SK-N-SH (cell line): ENCODE data around the gene RELCH. TPM values are rescaled to one million over a fixed set of nuclear protein-coding genes. Genes with fewer than 3 reads are reported as not detected.
A peak's percentile ranks its signal among the peaks of the same experiment; 100 is the strongest.

Source experiments
- CTCF ChIA-PET: fragments of 300-600, 350-600 bp; formaldehyde crosslinking; extraction: SDS; loops from one replicate; lab custom pipeline; 2021; lab: Yijun Ruan, JAX
- POLR2A ChIA-PET: fragments of 350-600 bp; sonication (Branson Sonifier 250); formaldehyde crosslinking; extraction: SDS; loops from one replicate; lab custom pipeline; 2020; ENCODE audit warnings: antibody characterized with exemption, inconsistent platforms; lab: Yijun Ruan, JAX
- DNase-seq: peaks from one replicate; pipeline ENCODE4 v3.0.0; 2012
- H2AFZ ChIP-seq: fragments of 200-600 bp; sonication (generic); 2 replicates; pipeline ENCODE4 v1.8.1; 2016; ENCODE audit warnings: antibody characterized with exemption, mild to moderate bottlenecking, low read depth
- H3F3A ChIP-seq: fragments of 200-600 bp; sonication (generic); replicated peaks from 2 replicates; pipeline ENCODE3; 2016; ENCODE audit warnings: antibody characterized with exemption, mild to moderate bottlenecking; ENCODE audit not compliant: insufficient read depth
- H3K27ac ChIP-seq, 2 experiments: fragments of 200-500 bp in 1 of 2; fragments of 200-600 bp in 1 of 2; sonication (Bioruptor generic) in 1 of 2; sonication (generic), shearing (Covaris generic) in 1 of 2; 2 replicates each; pipeline versions ENCODE4 v1.5.1 to v1.6.1; 2014 to 2016; ENCODE audit warnings: low read depth in 2 of 2, inconsistent platforms in 1 of 2, low read length in 1 of 2, mild to moderate bottlenecking in 1 of 2, mixed read lengths in 1 of 2
- H3K27me3 ChIP-seq: fragments of 200-600 bp; sonication (generic), shearing (Covaris generic); 2 replicates; pipeline ENCODE4 v1.6.1; 2016; ENCODE audit warnings: mixed run types; ENCODE audit not compliant: insufficient read depth
- H3K36me3 ChIP-seq, 2 experiments: fragments of 200-500 bp in 1 of 2; fragments of 200-600 bp in 1 of 2; sonication (Bioruptor generic) in 1 of 2; sonication (generic) in 1 of 2; replicated peaks in 1 of 2; 2 replicates each; pipeline versions ENCODE3 to v1.5.1; 2014 to 2016; ENCODE audit warnings: low read length in 1 of 2, mild to moderate bottlenecking in 1 of 2; ENCODE audit not compliant: insufficient read depth in 2 of 2, control insufficient read depth in 1 of 2
- H3K4me1 ChIP-seq, 2 experiments: fragments of 200-500 bp in 1 of 2; fragments of 200-600 bp in 1 of 2; sonication (Bioruptor generic) in 1 of 2; sonication (generic), shearing (Covaris generic) in 1 of 2; 2 replicates each; pipeline versions ENCODE4 v1.5.1 to v1.6.1; 2014 to 2016; ENCODE audit warnings: low read depth in 1 of 2, low read length in 1 of 2, mixed run types in 1 of 2; ENCODE audit not compliant: insufficient read depth in 2 of 2, control insufficient read depth in 1 of 2
- H3K4me2 ChIP-seq: fragments of 200-600 bp; sonication (generic), shearing (Covaris generic); 2 replicates; pipeline ENCODE4 v1.6.1; 2017; ENCODE audit warnings: mixed run types
- H3K4me3 ChIP-seq, 2 experiments: fragments of 200-500 bp in 1 of 2; fragments of 200-600 bp in 1 of 2; sonication (Bioruptor generic) in 1 of 2; sonication (generic), shearing (Covaris generic) in 1 of 2; 2 replicates each; pipeline versions ENCODE4 v1.5.1 to v1.8.1; 2014 to 2016; ENCODE audit warnings: low read depth in 2 of 2, inconsistent platforms in 1 of 2, low read length in 1 of 2, mild to moderate bottlenecking in 1 of 2, mixed read lengths in 1 of 2, moderate library complexity in 1 of 2
- H3K79me2 ChIP-seq: fragments of 200-600 bp; sonication (generic); 2 replicates; pipeline ENCODE4 v1.8.1; 2017; ENCODE audit warnings: mild to moderate bottlenecking; ENCODE audit not compliant: insufficient read depth
- H3K9ac ChIP-seq: fragments of 200-600 bp; sonication (generic); 2 replicates; pipeline ENCODE4 v1.6.1; 2017; ENCODE audit warnings: mixed run types
- H3K9me2 ChIP-seq: fragments of 200-600 bp; sonication (generic); 2 replicates; pipeline ENCODE4 v1.6.1; 2017; ENCODE audit warnings: mixed run types
- H3K9me3 ChIP-seq: fragments of 200-600 bp; sonication (generic); 2 replicates; pipeline ENCODE4 v1.6.1; 2017; ENCODE audit warnings: mixed run types, mild to moderate bottlenecking, moderate library complexity
- H4K20me1 ChIP-seq: fragments of 200-600 bp; sonication (generic); 2 replicates; pipeline ENCODE4 v1.6.1; 2017; ENCODE audit warnings: mild to moderate bottlenecking, mixed run types; ENCODE audit not compliant: insufficient read depth
- EZH2phosphoT487 ChIP-seq: fragments of 200-600 bp; sonication (generic); IDR thresholded peaks from 2 replicates; pipeline ENCODE4 v1.6.1; 2017; ENCODE audit warnings: low read depth, mixed run types, mild to moderate bottlenecking, antibody characterized with exemption, moderate library complexity, borderline replicate concordance
- FOXM1 ChIP-seq: IDR thresholded peaks from 2 replicates; pipeline ENCODE4 v1.4.0; 2012; ENCODE audit warnings: low read depth, mild to moderate bottlenecking
- MXI1 ChIP-seq: IDR thresholded peaks from 2 replicates; pipeline ENCODE4 v1.6.1; 2012; ENCODE audit warnings: mild to moderate bottlenecking, low read depth, low read length, improper control_type of control experiment
- RAD21 ChIP-seq: IDR thresholded peaks from 2 replicates; pipeline ENCODE4 v1.6.1; 2012; ENCODE audit warnings: mild to moderate bottlenecking, low read length
- RFX5 ChIP-seq: IDR thresholded peaks from 2 replicates; pipeline ENCODE4 v1.6.1; 2012; ENCODE audit warnings: mild to moderate bottlenecking, improper control_type of control experiment, low read length
- RXRA ChIP-seq: IDR thresholded peaks from 2 replicates; pipeline ENCODE4 v1.4.0; 2012; ENCODE audit warnings: low read depth, mild to moderate bottlenecking, borderline replicate concordance
- YY1 ChIP-seq: IDR thresholded peaks from 2 replicates; pipeline ENCODE4 v1.4.0; 2012; ENCODE audit warnings: low read depth, mild to moderate bottlenecking
- WGBS: methylation state at CpG from one replicate; pipeline ENCODE4 v1.1.6; 2017; ENCODE audit warnings: low lambda C conversion rate; 5-methylcytosine and 5-hydroxymethylcytosine counted together
- polyA plus RNA-seq, 3 experiments: library from polyadenylated mRNA; depleted of rRNA; stranded (reverse); fragments of >200 nt; gene quantifications; 2 replicates each; pipeline ENCODE4 v1.2.3, GENCODE V29; 2012
- TF ChIP-seq, protein P1 (sequence below): IDR thresholded peaks from 2 replicates; pipeline ENCODE4 v1.4.0; 2012; ENCODE audit warnings: low read depth
- TF ChIP-seq, protein P2 (sequence below): fragments of 150-350 bp; IDR thresholded peaks from 2 replicates; pipeline ENCODE4 v1.6.1; 2016; ENCODE audit warnings: mild to moderate bottlenecking, low read depth, low read length
- TF ChIP-seq, protein P3 (sequence below): IDR thresholded peaks from 2 replicates; pipeline ENCODE4 v1.4.0; 2012; ENCODE audit warnings: low read depth, borderline replicate concordance
- TF ChIP-seq, protein P4 (sequence below): fragments of 150-350 bp; IDR thresholded peaks from 2 replicates; pipeline ENCODE4 v1.6.1; 2017; ENCODE audit warnings: antibody characterized with exemption, low read length, low read depth, borderline replicate concordance
- TF ChIP-seq, protein P5 (sequence below): IDR thresholded peaks from 2 replicates; pipeline ENCODE4 v1.4.0; 2012; ENCODE audit warnings: low read depth, borderline replicate concordance

RELCH gene
- polyA plus RNA-seq, 1 of the 3 experiments (the other 2 are of a cell fraction) = 7.4 TPM

DNA sequence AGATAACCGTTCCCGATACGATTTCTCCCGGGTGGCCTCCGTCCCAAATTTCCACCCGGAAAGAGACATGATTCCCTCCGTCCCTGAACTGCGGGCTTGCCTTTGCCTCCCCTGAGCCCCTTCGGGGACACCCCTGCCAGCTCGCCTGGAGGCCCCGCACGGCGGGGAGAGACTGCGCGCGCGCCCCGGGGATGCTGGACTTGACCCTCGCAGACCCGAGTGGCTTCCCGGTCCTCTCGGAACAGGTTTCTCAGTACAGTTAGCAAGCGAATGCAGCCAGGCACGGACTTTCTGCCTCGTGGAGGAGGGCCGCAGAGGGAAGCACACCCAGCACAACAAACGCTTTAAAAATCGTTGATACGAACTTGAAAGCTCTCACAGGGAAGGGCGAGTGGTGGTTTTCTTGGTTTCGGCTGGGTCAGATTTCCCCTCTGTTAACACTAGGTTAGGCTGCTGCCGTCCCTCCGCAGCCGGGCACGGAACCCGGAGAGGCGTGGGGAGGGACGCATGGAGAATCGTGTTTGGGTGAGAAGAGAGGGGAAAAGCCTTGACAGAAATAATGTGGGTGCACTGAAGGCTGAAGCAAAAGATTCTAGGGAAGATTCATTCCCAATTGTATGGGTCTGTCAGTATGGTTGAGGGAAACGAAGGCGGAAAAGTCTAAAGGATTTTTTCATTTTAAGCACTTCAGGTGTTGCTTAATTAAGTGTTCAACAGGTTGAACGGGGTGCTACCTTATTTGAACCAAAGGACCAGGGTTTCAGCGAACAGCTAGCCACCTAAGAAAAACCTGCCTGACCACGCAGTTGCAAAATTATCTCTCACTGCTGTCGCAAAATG is 139.0 kb downstream of the RELCH start:
- POLR2A ChIA-PET = no interaction called here
- Histone ChIP-seq H2AFZ (peak overlapping the region; percentile 95), H3K9ac (peak overlapping the region; percentile 64), H3K4me1 (peaks cover 8 to 12% of the 10 kb centered on the region in 2 experiments; a peak in 2 of 4 replicates), H3K79me2 (no peaks in the 10 kb centered on the region), H3K4me2 (peak overlapping the region; percentile 89), H3F3A (no peaks in the 10 kb centered on the region), H3K9me2 (no peaks in the 10 kb centered on the region), H3K27me3 (no peaks in the 10 kb centered on the region), H3K9me3 (no peaks in the 10 kb centered on the region), H4K20me1 (no peaks in the 10 kb centered on the region), H3K36me3 (no peaks in the 10 kb centered on the region)
- WGBS = 17% methylated on average over 37 of the region's 45 CpGs
- DNase-seq = peak; percentile 69
- CTCF ChIA-PET = interaction anchor here (0.6 to 2.0 kb wide), 9 partner anchors 10 to 259 kb away, joined by 3 to 9 read pairs (median 4); no protein-coding TSS in a partner anchor
- TF ChIP-seq, protein P1, sequence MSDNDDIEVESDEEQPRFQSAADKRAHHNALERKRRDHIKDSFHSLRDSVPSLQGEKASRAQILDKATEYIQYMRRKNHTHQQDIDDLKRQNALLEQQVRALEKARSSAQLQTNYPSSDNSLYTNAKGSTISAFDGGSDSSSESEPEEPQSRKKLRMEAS = no peak
- TF ChIP-seq, protein P2, sequence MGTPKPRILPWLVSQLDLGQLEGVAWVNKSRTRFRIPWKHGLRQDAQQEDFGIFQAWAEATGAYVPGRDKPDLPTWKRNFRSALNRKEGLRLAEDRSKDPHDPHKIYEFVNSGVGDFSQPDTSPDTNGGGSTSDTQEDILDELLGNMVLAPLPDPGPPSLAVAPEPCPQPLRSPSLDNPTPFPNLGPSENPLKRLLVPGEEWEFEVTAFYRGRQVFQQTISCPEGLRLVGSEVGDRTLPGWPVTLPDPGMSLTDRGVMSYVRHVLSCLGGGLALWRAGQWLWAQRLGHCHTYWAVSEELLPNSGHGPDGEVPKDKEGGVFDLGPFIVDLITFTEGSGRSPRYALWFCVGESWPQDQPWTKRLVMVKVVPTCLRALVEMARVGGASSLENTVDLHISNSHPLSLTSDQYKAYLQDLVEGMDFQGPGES = no peak
- TF ChIP-seq, protein P3, sequence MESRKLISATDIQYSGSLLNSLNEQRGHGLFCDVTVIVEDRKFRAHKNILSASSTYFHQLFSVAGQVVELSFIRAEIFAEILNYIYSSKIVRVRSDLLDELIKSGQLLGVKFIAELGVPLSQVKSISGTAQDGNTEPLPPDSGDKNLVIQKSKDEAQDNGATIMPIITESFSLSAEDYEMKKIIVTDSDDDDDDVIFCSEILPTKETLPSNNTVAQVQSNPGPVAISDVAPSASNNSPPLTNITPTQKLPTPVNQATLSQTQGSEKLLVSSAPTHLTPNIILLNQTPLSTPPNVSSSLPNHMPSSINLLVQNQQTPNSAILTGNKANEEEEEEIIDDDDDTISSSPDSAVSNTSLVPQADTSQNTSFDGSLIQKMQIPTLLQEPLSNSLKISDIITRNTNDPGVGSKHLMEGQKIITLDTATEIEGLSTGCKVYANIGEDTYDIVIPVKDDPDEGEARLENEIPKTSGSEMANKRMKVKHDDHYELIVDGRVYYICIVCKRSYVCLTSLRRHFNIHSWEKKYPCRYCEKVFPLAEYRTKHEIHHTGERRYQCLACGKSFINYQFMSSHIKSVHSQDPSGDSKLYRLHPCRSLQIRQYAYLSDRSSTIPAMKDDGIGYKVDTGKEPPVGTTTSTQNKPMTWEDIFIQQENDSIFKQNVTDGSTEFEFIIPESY = no peak
- TF ChIP-seq EZH2phosphoT487 (no peak), RFX5 (no peak), MXI1 (no peak), YY1 (no peak), RXRA (no peak), FOXM1 (no peak), RAD21 (no peak)
- TF ChIP-seq, protein P4, sequence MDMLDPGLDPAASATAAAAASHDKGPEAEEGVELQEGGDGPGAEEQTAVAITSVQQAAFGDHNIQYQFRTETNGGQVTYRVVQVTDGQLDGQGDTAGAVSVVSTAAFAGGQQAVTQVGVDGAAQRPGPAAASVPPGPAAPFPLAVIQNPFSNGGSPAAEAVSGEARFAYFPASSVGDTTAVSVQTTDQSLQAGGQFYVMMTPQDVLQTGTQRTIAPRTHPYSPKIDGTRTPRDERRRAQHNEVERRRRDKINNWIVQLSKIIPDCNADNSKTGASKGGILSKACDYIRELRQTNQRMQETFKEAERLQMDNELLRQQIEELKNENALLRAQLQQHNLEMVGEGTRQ = no peak
- TF ChIP-seq, protein P5, sequence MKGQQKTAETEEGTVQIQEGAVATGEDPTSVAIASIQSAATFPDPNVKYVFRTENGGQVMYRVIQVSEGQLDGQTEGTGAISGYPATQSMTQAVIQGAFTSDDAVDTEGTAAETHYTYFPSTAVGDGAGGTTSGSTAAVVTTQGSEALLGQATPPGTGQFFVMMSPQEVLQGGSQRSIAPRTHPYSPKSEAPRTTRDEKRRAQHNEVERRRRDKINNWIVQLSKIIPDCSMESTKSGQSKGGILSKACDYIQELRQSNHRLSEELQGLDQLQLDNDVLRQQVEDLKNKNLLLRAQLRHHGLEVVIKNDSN = no peak
- TF ChIP-seq, all 33 proteins: peak for 0
- Histone ChIP-seq H3K4me3 (peak overlapping the region; percentile 66 to 86), H3K27ac (no peak overlapping the region)
